OCI-M1 (cell line): ENCODE measurements around the gene SERPINI1.

Experiments
- DNase-seq: peaks from one replicate; lab custom pipeline; 2025; lab: John Stamatoyannopoulos, UW

SERPINI1 gene, protein sequence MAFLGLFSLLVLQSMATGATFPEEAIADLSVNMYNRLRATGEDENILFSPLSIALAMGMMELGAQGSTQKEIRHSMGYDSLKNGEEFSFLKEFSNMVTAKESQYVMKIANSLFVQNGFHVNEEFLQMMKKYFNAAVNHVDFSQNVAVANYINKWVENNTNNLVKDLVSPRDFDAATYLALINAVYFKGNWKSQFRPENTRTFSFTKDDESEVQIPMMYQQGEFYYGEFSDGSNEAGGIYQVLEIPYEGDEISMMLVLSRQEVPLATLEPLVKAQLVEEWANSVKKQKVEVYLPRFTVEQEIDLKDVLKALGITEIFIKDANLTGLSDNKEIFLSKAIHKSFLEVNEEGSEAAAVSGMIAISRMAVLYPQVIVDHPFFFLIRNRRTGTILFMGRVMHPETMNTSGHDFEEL

GRCh38 chr3:167735233-167736138 is at the start of gene SERPINI1:
TSS of gene SERPINI1 (plus strand) at chr3:167735721. CDS start at chr3:167789129, 53,408 bp downstream.
- DNase-seq: peak; percentile 89

DNA sequence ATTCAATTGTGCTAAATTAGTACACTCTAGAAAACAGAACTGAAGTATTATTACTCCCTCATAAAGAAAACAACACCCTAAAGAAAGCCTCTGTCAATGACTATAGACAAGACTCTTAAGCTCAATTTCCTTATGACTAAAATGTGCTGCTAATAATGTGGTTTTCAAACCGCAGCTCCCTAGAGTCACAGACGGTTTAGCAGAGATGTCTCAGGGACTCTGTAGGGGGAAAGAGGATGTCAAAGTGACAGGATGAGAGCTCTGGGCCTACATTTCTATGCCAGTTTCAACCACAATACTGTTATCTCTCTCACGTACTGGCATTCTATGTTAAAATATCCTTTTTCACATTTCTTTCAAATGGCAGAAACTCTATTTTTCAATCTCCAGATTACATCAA is 44.2 kb upstream of the SERPINI1 start:
- peak; percentile 2 for DNase-seq

DNA sequence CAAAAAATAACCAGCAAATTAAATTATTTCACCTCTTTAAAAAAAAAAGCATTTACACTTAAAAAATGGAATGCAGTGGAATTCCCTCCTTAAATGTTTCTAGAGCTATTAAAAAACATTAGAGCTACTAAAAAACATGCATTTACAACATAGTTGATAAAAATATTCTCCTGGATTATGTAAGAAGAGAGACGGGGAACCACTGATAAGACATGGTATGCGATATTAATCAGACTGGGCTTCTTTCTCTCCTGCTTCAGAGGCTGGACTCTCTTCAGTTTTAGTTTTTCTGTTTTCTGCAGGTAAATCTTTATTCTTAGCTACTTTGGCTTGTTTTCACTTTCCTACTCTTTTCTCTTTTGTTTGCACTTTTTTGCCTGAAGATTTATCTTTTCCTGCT is 41.4 kb upstream of the SERPINI1 start:
- DNase-seq: no peak

DNA sequence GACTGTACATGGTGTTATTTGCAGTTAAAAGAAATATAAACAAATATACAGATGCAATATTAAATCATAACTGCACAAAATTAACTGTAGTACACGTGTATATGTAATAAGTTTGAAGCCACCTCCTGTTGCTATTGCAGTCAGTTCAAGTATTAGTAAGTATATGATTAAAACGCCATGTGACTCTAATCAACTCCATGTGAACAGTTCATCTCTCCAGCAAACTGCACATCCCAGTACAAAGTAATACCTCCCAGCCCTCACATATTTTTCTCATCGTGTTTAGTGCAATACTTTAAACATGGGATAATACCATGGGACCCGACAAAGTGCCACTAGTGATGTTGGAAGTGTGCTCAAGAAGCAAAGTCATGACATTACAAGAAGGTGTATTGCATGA is 35.5 kb upstream of the SERPINI1 start:
- no peak for DNase-seq

DNA sequence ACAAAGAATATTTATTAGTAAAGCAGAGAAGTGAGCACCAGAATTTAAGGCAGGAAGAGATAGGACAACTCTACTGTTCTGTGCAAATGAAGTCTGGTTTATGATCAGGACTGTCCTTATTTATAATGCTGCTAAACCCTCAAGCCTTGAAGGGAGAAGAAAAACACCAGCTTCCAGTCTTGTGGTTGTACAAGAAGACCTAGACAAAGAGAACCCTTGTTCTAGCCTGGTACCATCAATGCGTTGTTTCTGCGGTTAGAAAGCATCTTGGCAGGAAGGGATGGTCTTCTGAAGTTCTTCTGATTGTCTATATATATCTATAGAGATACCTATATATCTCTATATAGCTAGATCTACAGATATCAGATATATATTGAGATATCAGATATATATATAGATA is 34.6 kb upstream of the SERPINI1 start:
- DNase-seq: no peak

- DNase-seq: no peak
These were observed 29.7 kb upstream of the SERPINI1 start for GRCh38 chr3:167705840-167706239.

- no peak for DNase-seq
These were observed 25.8 kb upstream of the SERPINI1 start for GRCh38 chr3:167709690-167710089.

DNA sequence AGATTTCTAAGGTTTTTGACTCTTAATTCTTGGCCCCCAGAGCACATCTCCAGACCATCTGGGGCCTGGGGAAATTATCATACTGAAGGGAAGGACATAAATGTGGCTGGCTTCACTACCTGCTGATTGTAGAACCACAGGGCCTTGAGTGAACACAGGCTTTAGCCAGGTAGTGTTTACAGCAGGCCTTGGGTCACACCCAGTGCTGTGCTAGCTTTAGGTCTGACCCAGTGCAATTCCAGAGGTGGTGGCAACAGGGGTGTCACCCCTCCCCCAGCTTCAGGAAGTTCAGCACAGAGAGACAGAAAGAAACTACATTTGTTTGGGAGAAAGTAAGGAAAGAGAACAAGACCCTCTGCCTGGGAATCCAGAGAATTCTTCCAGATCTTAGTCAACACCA is 25.0 kb upstream of the SERPINI1 start:
- no peak for DNase-seq

DNA sequence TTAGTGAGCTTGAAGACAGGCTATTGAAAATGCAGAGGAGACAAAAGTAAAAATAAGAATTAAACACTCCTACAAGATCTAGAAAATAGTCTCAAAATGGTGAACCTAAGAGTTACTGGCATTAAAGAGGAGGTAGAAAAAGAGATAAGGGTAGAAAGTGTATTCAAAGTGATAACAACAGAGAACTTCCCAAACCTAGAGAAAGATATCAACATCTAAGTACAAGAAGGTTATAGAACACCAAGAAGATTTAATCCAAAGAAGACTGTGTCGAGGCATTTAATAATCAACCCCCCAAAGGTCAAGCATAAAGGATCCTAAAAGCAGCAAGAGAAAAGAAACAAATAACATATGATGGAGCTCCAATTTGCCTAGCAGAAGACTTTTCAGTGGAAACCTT is 24.1 kb upstream of the SERPINI1 start:
- DNase-seq: no peak

DNA sequence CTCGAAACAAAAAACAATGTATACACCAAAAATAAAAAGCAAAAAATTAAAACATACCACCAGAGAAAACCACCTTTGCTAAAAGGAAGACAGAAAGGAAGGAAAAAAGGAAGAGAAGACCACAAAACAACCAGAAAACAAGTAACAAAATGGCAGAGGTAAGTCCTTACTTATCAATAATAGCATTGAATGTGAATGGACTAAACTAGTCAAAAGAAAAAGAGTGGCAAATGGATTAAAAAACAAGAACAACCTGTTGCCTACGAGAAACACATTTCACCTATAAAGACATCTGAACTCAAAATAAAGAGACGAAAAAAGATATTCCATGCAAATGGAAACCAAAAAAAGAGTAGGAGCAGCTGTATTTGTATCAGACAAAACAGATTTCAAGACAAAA is 23.1 kb upstream of the SERPINI1 start:
- no peak for DNase-seq

GRCh38 chr3:167714871-167715270 is 20.6 kb upstream of the SERPINI1 start:
- DNase-seq: peak; percentile 9

- DNase-seq: no peak
These were observed 18.6 kb upstream of the SERPINI1 start for GRCh38 chr3:167716920-167717319.

- no peak for DNase-seq
These were observed 16.9 kb upstream of the SERPINI1 start for GRCh38 chr3:167718582-167718981.

- peak; percentile 16 for DNase-seq
These were observed 12.5 kb upstream of the SERPINI1 start for GRCh38 chr3:167723025-167723512.

DNA sequence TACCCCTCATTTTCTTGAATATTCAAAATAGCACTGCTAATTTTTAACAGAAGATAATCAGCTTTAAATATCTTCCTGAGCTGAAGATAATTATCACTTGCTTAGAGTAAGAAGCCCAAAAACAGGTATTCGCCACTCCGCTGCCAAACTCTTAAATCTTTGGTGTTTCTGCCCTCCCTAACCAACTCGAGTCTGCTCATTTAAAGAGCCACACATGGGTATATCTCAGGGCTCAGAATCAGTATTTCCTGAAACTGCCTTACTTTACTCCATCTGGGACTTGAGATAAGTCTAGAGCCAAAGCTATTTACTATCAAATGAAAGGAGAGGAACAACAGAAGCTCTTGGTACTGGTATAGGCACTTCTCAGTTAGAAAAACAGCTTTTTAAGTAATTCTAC is 11.6 kb upstream of the SERPINI1 start:
- peak; percentile 92 for DNase-seq

- DNase-seq: no peak
These were observed 7.3 kb upstream of the SERPINI1 start for GRCh38 chr3:167728176-167728575.

- DNase-seq: peak; percentile 53
These were observed 6.7 kb upstream of the SERPINI1 start for GRCh38 chr3:167728632-167729323.

- DNase-seq: peak; percentile 12
These were observed 5.9 kb upstream of the SERPINI1 start for GRCh38 chr3:167729591-167729990.

GRCh38 chr3:167731393-167731792 is 4.1 kb upstream of the SERPINI1 start:
- peak; percentile 31 for DNase-seq

DNA sequence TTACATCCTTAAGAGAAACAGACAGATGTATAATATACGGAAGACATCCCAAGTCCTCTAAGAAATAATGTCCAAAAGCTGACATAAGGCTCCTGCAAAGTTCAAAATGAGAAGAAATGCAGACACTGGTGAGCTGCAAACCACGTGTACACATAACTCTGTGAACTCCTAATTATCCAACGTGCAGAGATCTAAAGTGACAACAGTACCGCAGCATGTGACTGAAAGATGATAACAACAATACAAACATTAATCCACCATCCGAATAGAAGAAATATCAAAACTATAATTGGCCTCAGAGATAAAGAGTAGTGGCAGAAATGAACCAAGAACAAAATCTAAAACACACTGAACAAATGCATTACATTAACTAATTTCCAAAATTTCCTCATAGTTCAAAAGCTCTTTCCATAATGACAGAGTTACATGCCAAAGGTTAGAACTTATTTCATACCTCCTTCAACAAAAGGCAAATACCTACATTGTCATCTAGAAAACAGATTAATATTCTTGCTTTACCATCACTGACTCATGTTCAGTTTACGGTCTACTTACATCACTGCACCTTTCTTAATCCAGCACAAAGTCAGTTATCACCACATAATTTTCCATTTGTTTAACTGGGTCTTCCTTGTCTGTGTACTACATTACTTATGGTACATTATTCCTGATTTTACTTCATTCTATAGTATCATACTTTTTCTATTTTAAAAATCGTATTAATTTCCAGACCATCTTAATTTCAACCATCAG is 3.0 kb upstream of the SERPINI1 start:
- peak; percentile 42 for DNase-seq

- peak; percentile 73 for DNase-seq
These were observed 1.5 kb upstream of the SERPINI1 start for GRCh38 chr3:167733961-167734497.
